Measurements from ENCODE around the gene KSR2. TPM values are rescaled to one million over a fixed set of nuclear protein-coding genes. Genes with fewer than 3 reads are reported as not detected.

KSR2 gene
- total and polyA plus RNA-seq, 10 of the 15 experiments (the other 5 are each of a cell fraction or from before 2014, with no cell fraction given) = under 0.01 to 1.5 (median 0.01) TPM; not detected in 3

DNA sequence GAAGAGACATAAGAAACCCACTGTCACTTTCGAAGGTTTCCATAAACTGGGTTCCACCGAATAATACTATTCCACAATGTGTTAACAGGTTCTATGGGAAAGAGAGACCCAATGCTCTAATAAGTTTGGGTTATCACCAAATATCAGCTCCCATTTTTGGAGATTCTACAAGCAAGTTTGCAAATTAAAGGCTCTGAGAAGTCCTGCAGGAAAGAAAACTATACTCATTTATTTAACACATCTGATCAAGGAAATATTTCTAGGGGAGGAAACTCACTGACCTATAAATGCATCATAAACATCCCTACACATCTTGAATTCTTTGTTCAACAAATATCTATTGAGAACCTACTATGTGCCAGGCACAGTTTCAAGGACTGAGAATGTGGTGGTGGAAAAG is 161.4 kb downstream of the KSR2 start:
- H3K4me2 ChIP-seq (ENCODE audit: control insufficient read depth, insufficient read depth) = no peak overlapping the region
- no peak for ATAC-seq
- intact Hi-C loops (cut with micrococcal nuclease; ENCODE audit: unreplicated experiment) (no loop called here), in situ Hi-C loops (cut with MboI) (no loop called here)
- no peak overlapping the region for H2AFZ ChIP-seq (ENCODE audit: control insufficient read depth, low read depth, low read length)
- peaks cover 0 to 5% of the 10 kb centered on the region in 2 experiments; a peak in 3 of 4 replicates for H3K27me3 ChIP-seq (replicated peaks in 1 of 2; ENCODE audit: control insufficient read depth in 2 of 2, insufficient read depth in 2 of 2, low read length in 1 of 2)
- H4K20me1 ChIP-seq (ENCODE audit: control insufficient read depth, insufficient read depth) = no peaks in the 10 kb centered on the region
- H3K9ac ChIP-seq (ENCODE audit: control insufficient read depth, insufficient read depth, low read length) = no peak overlapping the region
- 33% methylated on average over 2 of the region's 2 CpGs for WGBS (ENCODE audit: insufficient coverage, insufficient replicate concordance, low lambda C conversion rate, missing lambda C conversion rate)
- H3K79me2 ChIP-seq (ENCODE audit: control insufficient read depth, insufficient read depth, low read length) = no peaks in the 10 kb centered on the region
- no peaks in the 10 kb centered on the region for H3K36me3 ChIP-seq (ENCODE audit: control insufficient read depth in 2 of 2, insufficient read depth in 2 of 2, low read length in 1 of 2)
- H3K4me3 ChIP-seq = no peak overlapping the region
- RAD21 ChIA-PET (ENCODE audit: unreplicated experiment) = no interaction called here
- CTCF ChIA-PET = interaction anchor here (0.7 to 1.1 kb wide), 2 partner anchors 23 to 30 kb away, joined by 3 read pairs; no protein-coding TSS in a partner anchor
- no peaks in the 10 kb centered on the region for H3K4me1 ChIP-seq (ENCODE audit: control insufficient read depth, insufficient read depth, low read length)
- POLR2A ChIA-PET = no interaction called here
- no TSS peak for BruUV-seq (replicated peaks)
- no peak overlapping the region for H3K27ac ChIP-seq (ENCODE audit: control insufficient read depth, insufficient read depth)
- TF ChIP-seq KLF5 (IDR thresholded peaks at IDR 0.05; ENCODE audit: partially characterized antibody) (no peak), TCF7 (IDR thresholded peaks at IDR 0.05; ENCODE audit: borderline replicate concordance) (no peak), FOXK2 (IDR thresholded peaks at IDR 0.05) (no peak), RFX5 (IDR thresholded peaks at IDR 0.05; ENCODE audit: low read depth, low read length) (no peak), CBX3 (IDR thresholded peaks at IDR 0.05; ENCODE audit: borderline replicate concordance, low read depth) (no peak)
- SMC1A ChIA-PET (ENCODE audit: uncharacterized antibody, unreplicated experiment) = no interaction called here
- DNase-seq (ENCODE audit: low read depth, low spot score) = no peak
- H3K9me3 ChIP-seq (replicated peaks; ENCODE audit: control insufficient read depth, insufficient read depth, low read length) = no peaks in the 10 kb centered on the region
- FAIRE-seq = no peak

- Histone ChIP-seq H3K4me1 (ENCODE audit: control insufficient read depth, insufficient read depth, low read length) (no peaks in the 10 kb centered on the region), H3K4me2 (ENCODE audit: control insufficient read depth, insufficient read depth) (no peak overlapping the region), H4K20me1 (ENCODE audit: control insufficient read depth, insufficient read depth) (no peaks in the 10 kb centered on the region), H3K27me3 (replicated peaks in 1 of 2; ENCODE audit: control insufficient read depth in 2 of 2, insufficient read depth in 2 of 2, low read length in 1 of 2) (peaks cover 0 to 3% of the 10 kb centered on the region in 2 experiments; a peak in 2 of 4 replicates), H3K36me3 (ENCODE audit: control insufficient read depth in 2 of 2, insufficient read depth in 2 of 2, low read length in 1 of 2) (no peaks in the 10 kb centered on the region), H3K4me3 (no peak overlapping the region), H3K79me2 (ENCODE audit: control insufficient read depth, insufficient read depth, low read length) (no peaks in the 10 kb centered on the region), H3K9me3 (replicated peaks; ENCODE audit: control insufficient read depth, insufficient read depth, low read length) (no peaks in the 10 kb centered on the region), H3K27ac (ENCODE audit: control insufficient read depth, insufficient read depth) (no peak overlapping the region), H2AFZ (ENCODE audit: control insufficient read depth, low read depth, low read length) (no peak overlapping the region), H3K9ac (ENCODE audit: control insufficient read depth, insufficient read depth, low read length) (no peak overlapping the region)
- ATAC-seq = no peak
- 79% methylated on average over 7 of the region's 7 CpGs for WGBS (ENCODE audit: insufficient coverage, insufficient replicate concordance, low lambda C conversion rate, missing lambda C conversion rate)
- no TSS peak for BruUV-seq (replicated peaks)
- TF ChIP-seq CBFB (IDR thresholded peaks at IDR 0.05; ENCODE audit: low read depth) = no peak
- no peak for TF ChIP-seq POU2F2 (IDR thresholded peaks at IDR 0.05; ENCODE audit: borderline replicate concordance, low read depth, low read length)
- TF ChIP-seq IRF3 (IDR thresholded peaks at IDR 0.05) = no peak
- TF ChIP-seq CREB1 (IDR thresholded peaks at IDR 0.05; ENCODE audit: low read depth) = no peak
- TF ChIP-seq KLF5 (IDR thresholded peaks at IDR 0.05; ENCODE audit: partially characterized antibody) = no peak
- TF ChIP-seq CEBPZ (IDR thresholded peaks at IDR 0.05; ENCODE audit: low read depth, low read length) = no peak
- TF ChIP-seq, protein P1, sequence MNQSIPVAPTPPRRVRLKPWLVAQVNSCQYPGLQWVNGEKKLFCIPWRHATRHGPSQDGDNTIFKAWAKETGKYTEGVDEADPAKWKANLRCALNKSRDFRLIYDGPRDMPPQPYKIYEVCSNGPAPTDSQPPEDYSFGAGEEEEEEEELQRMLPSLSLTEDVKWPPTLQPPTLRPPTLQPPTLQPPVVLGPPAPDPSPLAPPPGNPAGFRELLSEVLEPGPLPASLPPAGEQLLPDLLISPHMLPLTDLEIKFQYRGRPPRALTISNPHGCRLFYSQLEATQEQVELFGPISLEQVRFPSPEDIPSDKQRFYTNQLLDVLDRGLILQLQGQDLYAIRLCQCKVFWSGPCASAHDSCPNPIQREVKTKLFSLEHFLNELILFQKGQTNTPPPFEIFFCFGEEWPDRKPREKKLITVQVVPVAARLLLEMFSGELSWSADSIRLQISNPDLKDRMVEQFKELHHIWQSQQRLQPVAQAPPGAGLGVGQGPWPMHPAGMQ (IDR thresholded peaks at IDR 0.05; ENCODE audit: borderline replicate concordance) = no peak
- TF ChIP-seq ASH2L (IDR thresholded peaks at IDR 0.05; ENCODE audit: borderline replicate concordance, low read depth) = no peak
- no peak for FAIRE-seq
- in situ Hi-C loops (cut with MboI) = no loop called here
- ChIA-PET SMC1A (ENCODE audit: uncharacterized antibody, unreplicated experiment) (no interaction called here), POLR2A (no interaction called here), CTCF (no interaction called here), RAD21 (ENCODE audit: unreplicated experiment) (no interaction called here)
- intact Hi-C loops (cut with micrococcal nuclease; ENCODE audit: unreplicated experiment) = no loop called here
- DNase-seq (ENCODE audit: low read depth, low spot score) = no peak
Observed at GRCh38 chr12:117805865-117806264, 162.9 kb downstream of the KSR2 start.

All from GM12878 (cell line).